A549 (cell line): ENCODE measurements around the gene N4BP2. TPM values are rescaled to one million over a fixed set of nuclear protein-coding genes. Genes with fewer than 3 reads are reported as not detected.

Experiments used
- ATAC-seq, 2 experiments: fragments of 200-7000 bp in 1 of 2; fragments of >200 bp in 1 of 2; cut with Nextera tagmentation in 1 of 2; cut with Tn5 transposase in 1 of 2; 3 replicates each; pipeline versions ENCODE4 v1.8.0 to v1.9.1; 2018 to 2020; ENCODE audit warnings: mild to moderate bottlenecking in 1 of 2, moderate library complexity in 1 of 2
- CTCF ChIA-PET: fragments of 300-600 bp; sonication (Branson Sonifier 250); formaldehyde crosslinking; extraction: SDS; loops from one replicate; lab custom pipeline; 2021; ENCODE audit warnings: antibody characterized with exemption, inconsistent platforms; lab: Yijun Ruan, JAX
- POLR2A ChIA-PET: fragments of 350-600 bp; formaldehyde crosslinking; extraction: SDS; loops from one replicate; lab custom pipeline; 2021; ENCODE audit warnings: antibody characterized with exemption, inconsistent platforms; lab: Yijun Ruan, JAX
- DNase-seq, 2 experiments: peaks; one replicate each; pipeline versions ENCODE4 v3.0.0 to v3.0.0-alpha.2; 2011 to 2016; ENCODE audit warnings: low read depth in 1 of 2, low spot score in 1 of 2
- FAIRE-seq: peaks from 2 replicates; lab custom pipeline; 2011; peaks lifted over from hg19 to GRCh38; lab: Jason Lieb, UNC
- H3K27ac ChIP-seq, 2 experiments: fragments of >200 bp; sonication (Bioruptor Twin); formaldehyde crosslinking; 3 replicates each; pipeline ENCODE4 v1.5.1; 2016 to 2017
- H3K4me1 ChIP-seq: fragments of >200 bp; sonication (Bioruptor Twin); formaldehyde crosslinking; 3 replicates; pipeline ENCODE4 v1.6.1; 2016
- H3K4me2 ChIP-seq: fragments of >200 bp; sonication (Bioruptor Twin); formaldehyde crosslinking; 3 replicates; pipeline ENCODE4 v1.6.1; 2016
- H3K4me3 ChIP-seq: fragments of >200 bp; sonication (Bioruptor Twin); formaldehyde crosslinking; 3 replicates; pipeline ENCODE4 v1.5.1; 2016
- H3K9me3 ChIP-seq: fragments of >200 bp; sonication (Bioruptor Twin); formaldehyde crosslinking; 3 replicates; pipeline ENCODE4 v1.6.1; 2016
- BHLHE40 ChIP-seq: IDR thresholded peaks from 2 replicates; pipeline ENCODE4 v1.6.1; 2012; ENCODE audit warnings: low read depth, low read length, inconsistent platforms
- EP300 ChIP-seq, 2 experiments: fragments of >200 bp; sonication (Bioruptor Twin); formaldehyde crosslinking; IDR thresholded peaks; 2 replicates in 1 of 2; 3 replicates in 1 of 2; pipeline ENCODE4 v1.6.1; 2016 to 2017
- FOSB ChIP-seq: fragments of 250-450 bp; sonication (Bioruptor Pico); IDR thresholded peaks from 2 replicates; pipeline ENCODE4 v1.5.0; 2020; ENCODE audit warnings: mild to moderate bottlenecking, moderate library complexity
- GATA3 ChIP-seq: IDR thresholded peaks from 2 replicates; pipeline ENCODE4 v1.6.1; 2012; ENCODE audit warnings: borderline replicate concordance
- HDAC2 ChIP-seq: fragments of 200-600 bp; sonication (generic); IDR thresholded peaks from 2 replicates; pipeline ENCODE4 v1.6.1; 2016
- HES2 ChIP-seq: fragments of >200 bp; sonication (Bioruptor Twin); formaldehyde crosslinking; IDR thresholded peaks from 2 replicates; pipeline ENCODE4 v1.6.1; 2016
- HEYL ChIP-seq: fragments of 250-450 bp; sonication (Bioruptor Pico); IDR thresholded peaks from 2 replicates; pipeline ENCODE4 v1.8.0; 2021; ENCODE audit warnings: mild to moderate bottlenecking, moderate library complexity
- HMGXB4 ChIP-seq: fragments of 250-450 bp; sonication (Bioruptor Pico); IDR thresholded peaks from 2 replicates; pipeline ENCODE4 v1.5.0; 2021; ENCODE audit warnings: mild to moderate bottlenecking, moderate library complexity, borderline replicate concordance
- HOXB5 ChIP-seq: fragments of 250-450 bp; sonication (Bioruptor Pico); IDR thresholded peaks from 2 replicates; pipeline ENCODE4 v1.5.0; 2020; ENCODE audit warnings: mild to moderate bottlenecking, moderate library complexity
- NFE2L2 ChIP-seq: fragments of 150-350 bp; conservative IDR thresholded peaks from 2 replicates; pipeline ENCODE4 v1.6.1; 2014; ENCODE audit warnings: low read length
- RAD21 ChIP-seq, 2 experiments: fragments of >200 bp in 1 of 2; sonication (Bioruptor Twin) in 1 of 2; formaldehyde crosslinking in 1 of 2; IDR thresholded peaks in 1 of 2; conservative IDR thresholded peaks in 1 of 2; 2 replicates in 1 of 2; 3 replicates in 1 of 2; pipeline ENCODE4 v1.6.1; 2012 to 2018; ENCODE audit warnings: inconsistent platforms in 1 of 2
- RCOR1 ChIP-seq: fragments of 150-350 bp; IDR thresholded peaks from 2 replicates; pipeline ENCODE4 v1.6.1; 2014; ENCODE audit warnings: antibody characterized with exemption, low read length, low read depth
- REST ChIP-seq: fragments of 200-600 bp; sonication (generic); IDR thresholded peaks from 2 replicates; pipeline ENCODE4 v1.6.1; 2016; ENCODE audit warnings: antibody characterized with exemption, mild to moderate bottlenecking, moderate library complexity
- SMC3 ChIP-seq: fragments of >200 bp; sonication (Bioruptor Twin); formaldehyde crosslinking; IDR thresholded peaks from 3 replicates; pipeline ENCODE4 v1.6.1; 2018; ENCODE audit warnings: inconsistent platforms
- SREBF2 ChIP-seq: fragments of 450-650 bp; IDR thresholded peaks from 2 replicates; pipeline ENCODE4 v1.6.1; 2014; ENCODE audit warnings: mild to moderate bottlenecking, moderate library complexity
- TP53 ChIP-seq: fragments of 250-450 bp; sonication (Bioruptor Pico); IDR thresholded peaks from 2 replicates; pipeline ENCODE4 v1.5.0; 2021; ENCODE audit warnings: mild to moderate bottlenecking, moderate library complexity
- USF2 ChIP-seq: fragments of 450-650 bp; IDR thresholded peaks from 2 replicates; pipeline ENCODE4 v1.6.1; 2014; ENCODE audit warnings: antibody characterized with exemption
- ZC3H11A ChIP-seq: fragments of 450-650 bp; IDR thresholded peaks from 2 replicates; pipeline ENCODE4 v1.6.1; 2014; ENCODE audit warnings: antibody characterized with exemption, mild to moderate bottlenecking
- WGBS: methylation state at CpG from one replicate; pipeline ENCODE4 v1.1.6; 2017; ENCODE audit errors: missing lambda C conversion rate; 5-methylcytosine and 5-hydroxymethylcytosine counted together
- polyA plus RNA-seq, 4 experiments: library from polyadenylated mRNA; depleted of rRNA in 3 of 4; stranded (reverse); fragments of >200 nt; fragmentation: RNase III in 1 of 4; extraction: RNeasy Plus Mini Kit Qiagen cat#74134 plus additional on column Dnase treatment in 1 of 4; gene quantifications; 2 replicates in 3 of 4; 3 replicates in 1 of 4; pipeline ENCODE4 v1.2.3, GENCODE V29; 2011 to 2017

N4BP2 gene
- polyA plus RNA-seq, 2 of the 4 experiments (the other 2 are of a cell fraction), result 2.7 to 10.4 TPM

GRCh38 chr4:40194602-40195161 is 138.0 kb downstream of the N4BP2 start:
- FAIRE-seq (no peak), DNase-seq (no peak), ATAC-seq (no peak)
- WGBS, result 74% methylated on average over 14 of the region's 14 CpGs
- CTCF ChIA-PET, result interaction anchor here (1.2 kb wide), 1 partner anchor 138 kb away, joined by 4 read pairs; the partner anchor contains the start of gene N4BP2
- Histone ChIP-seq H3K9me3 (no peaks in the 10 kb centered on the region), H3K4me3 (no peak overlapping the region), H3K4me2 (no peak overlapping the region), H3K27ac (peak overlapping the region; percentile 42 to 60; a peak in 4 of 6 replicates), H3K4me1 (peaks cover 42% of the 10 kb centered on the region)
- POLR2A ChIA-PET, result no interaction called here
- no peak for TF ChIP-seq EP300 (IDR thresholded peaks at IDR 0.05)
- no peak for TF ChIP-seq GATA3
- TF ChIP-seq HDAC2, result no peak

- TF ChIP-seq TP53 (CRISPR knock-in tag) (no peak), USF2 (no peak), HOXB5 (CRISPR knock-in tag) (no peak), RAD21 (conservative IDR thresholded peaks at IDR 0.05 in 1 of 2, IDR thresholded peaks at IDR 0.05 in 1 of 2) (no peak), FOSB (no peak), BHLHE40 (no peak), SMC3 (no peak), HES2 (no peak), HMGXB4 (CRISPR knock-in tag) (no peak), SREBF2 (no peak)
- POLR2A ChIA-PET, result no interaction called here
- no peak for FAIRE-seq
These were observed 138.8 kb downstream of the N4BP2 start for GRCh38 chr4:40195182-40196177.

GRCh38 chr4:40196272-40196671 is 139.6 kb downstream of the N4BP2 start:
- no peak overlapping the region for H3K27ac ChIP-seq
- ChIA-PET POLR2A (no interaction called here), CTCF (interaction anchor here (0.7 kb wide), 1 partner anchor 9 kb away, joined by 4 read pairs; no protein-coding TSS in a partner anchor)
- H3K4me3 ChIP-seq, result no peak overlapping the region
- no peak for TF ChIP-seq RCOR1
- TF ChIP-seq ZC3H11A, result no peak
- no peak for TF ChIP-seq EP300 (IDR thresholded peaks at IDR 0.05)
- TF ChIP-seq RAD21 (conservative IDR thresholded peaks at IDR 0.05 in 1 of 2, IDR thresholded peaks at IDR 0.05 in 1 of 2), result no peak
- TF ChIP-seq REST, result no peak
- TF ChIP-seq NFE2L2, result no peak
- TF ChIP-seq HEYL (CRISPR knock-in tag), result no peak
- H3K4me2 ChIP-seq, result no peak overlapping the region
- WGBS, result 98% methylated on average over 8 of the region's 8 CpGs
- FAIRE-seq (no peak), ATAC-seq (no peak), DNase-seq (no peak)
- no peaks in the 10 kb centered on the region for H3K9me3 ChIP-seq
- H3K4me1 ChIP-seq, result peaks cover 40% of the 10 kb centered on the region

More at GRCh38 chr4:40195182-40196177, 138.8 kb downstream of the N4BP2 start:
- ATAC-seq, result no peak
- 94% methylated on average over 7 of the region's 10 CpGs for WGBS
- peaks cover 40% of the 10 kb centered on the region for H3K4me1 ChIP-seq
- no peak overlapping the region for H3K4me2 ChIP-seq
- CTCF ChIA-PET, result interaction anchor here (0.7 to 1.2 kb wide), 2 partner anchors 10 to 139 kb away, joined by 4 read pairs; partner anchors contain the start of gene N4BP2
- DNase-seq, result no peak
- no peaks in the 10 kb centered on the region for H3K9me3 ChIP-seq
- no peak overlapping the region for H3K4me3 ChIP-seq
- H3K27ac ChIP-seq, result peak overlapping the region in 1 of 2 experiments; percentile 60; a peak in 3 of 6 replicates
